H9 (cell line): ENCODE measurements around the gene NUP88. TPM values are rescaled to one million over a fixed set of nuclear protein-coding genes. Genes with fewer than 3 reads are reported as not detected.

Experiments
- DNase-seq: peaks from one replicate; pipeline ENCODE4 v3.0.0-alpha.2; 2017
- H2AFZ ChIP-seq: one replicate; pipeline ENCODE4 v1.6.1; 2013; ENCODE audit warnings: mild to moderate bottlenecking, low read length, control low read depth, moderate library complexity
- H2AK5ac ChIP-seq: 2 replicates; pipeline ENCODE4 v1.6.1; 2013; ENCODE audit warnings: low read length, control low read depth, mixed read lengths; ENCODE audit not compliant: insufficient read length
- H2BK120ac ChIP-seq: one replicate; pipeline ENCODE4 v1.6.1; 2013; ENCODE audit warnings: low read depth, mild to moderate bottlenecking, low read length, control low read depth, inconsistent platforms; ENCODE audit not compliant: poor library complexity, severe bottlenecking
- H2BK12ac ChIP-seq: 2 replicates; pipeline ENCODE4 v1.6.1; 2013; ENCODE audit warnings: low read length, control low read depth, mixed read lengths, low read depth; ENCODE audit not compliant: insufficient read length
- H2BK15ac ChIP-seq: 2 replicates; pipeline ENCODE4 v1.6.1; 2013; ENCODE audit warnings: low read depth, low read length, control low read depth
- H2BK20ac ChIP-seq: one replicate; pipeline ENCODE4 v1.6.1; 2013; ENCODE audit warnings: low read depth, mild to moderate bottlenecking, low read length, control low read depth, inconsistent platforms; ENCODE audit not compliant: poor library complexity, severe bottlenecking
- H2BK5ac ChIP-seq: 2 replicates; pipeline ENCODE4 v1.6.1; 2013; ENCODE audit warnings: low read length, control low read depth, mixed read lengths; ENCODE audit not compliant: insufficient read length
- H3K14ac ChIP-seq: 2 replicates; pipeline ENCODE4 v1.6.1; 2013; ENCODE audit warnings: low read length, control low read depth; ENCODE audit not compliant: insufficient read depth
- H3K18ac ChIP-seq: 2 replicates; pipeline ENCODE4 v1.6.1; 2013; ENCODE audit warnings: low read depth, mild to moderate bottlenecking, mixed read lengths, low read length, control low read depth; ENCODE audit not compliant: insufficient read length
- H3K23ac ChIP-seq: 2 replicates; pipeline ENCODE4 v1.6.1; 2013; ENCODE audit warnings: low read length, control low read depth, mixed read lengths, low read depth; ENCODE audit not compliant: insufficient read length
- H3K23me2 ChIP-seq: 2 replicates; pipeline ENCODE4 v1.6.1; 2013; ENCODE audit warnings: low read depth, mild to moderate bottlenecking, mixed read lengths, low read length, control low read depth; ENCODE audit not compliant: insufficient read length, poor library complexity, severe bottlenecking
- H3K27ac ChIP-seq: 2 replicates; pipeline ENCODE4 v1.5.1; 2013; ENCODE audit warnings: low read length, control low read depth, mixed read lengths, low read depth; ENCODE audit not compliant: insufficient read length
- H3K27me3 ChIP-seq: 2 replicates; pipeline ENCODE4 v1.6.1; 2013; ENCODE audit warnings: low read length, control low read depth, inconsistent platforms; ENCODE audit not compliant: insufficient read depth
- H3K4ac ChIP-seq: 2 replicates; pipeline ENCODE4 v1.6.1; 2013; ENCODE audit warnings: low read depth, mild to moderate bottlenecking, control low read depth, inconsistent platforms, low read length, moderate library complexity
- H3K4me1 ChIP-seq: 2 replicates; pipeline ENCODE4 v1.6.1; 2013; ENCODE audit warnings: low read length, control low read depth, inconsistent platforms; ENCODE audit not compliant: insufficient read depth
- H3K4me2 ChIP-seq: 2 replicates; pipeline ENCODE4 v1.6.1; 2013; ENCODE audit warnings: low read length, control low read depth, mixed read lengths; ENCODE audit not compliant: insufficient read length, insufficient read depth
- H3K56ac ChIP-seq: 2 replicates; pipeline ENCODE4 v1.6.1; 2013; ENCODE audit warnings: low read depth, mild to moderate bottlenecking, mixed read lengths, low read length, control low read depth; ENCODE audit not compliant: insufficient read length
- H3K79me1 ChIP-seq: 2 replicates; pipeline ENCODE4 v1.6.1; 2013; ENCODE audit warnings: low read depth, mild to moderate bottlenecking, moderate library complexity, low read length, control low read depth, inconsistent platforms; ENCODE audit not compliant: insufficient read depth, poor library complexity, severe bottlenecking
- H3K79me2 ChIP-seq: 2 replicates; pipeline ENCODE4 v1.6.1; 2013; ENCODE audit warnings: low read length, control low read depth, inconsistent platforms; ENCODE audit not compliant: insufficient read depth
- H3K9ac ChIP-seq: 2 replicates; pipeline ENCODE4 v1.6.1; 2013; ENCODE audit warnings: low read length, control low read depth, mixed read lengths; ENCODE audit not compliant: insufficient read length; ENCODE audit errors: extremely low read depth
- H3K9me3 ChIP-seq: one replicate; pipeline ENCODE4 v1.6.1; 2013; ENCODE audit warnings: low read depth, low read length, inconsistent platforms; ENCODE audit not compliant: control insufficient read depth
- H3T11ph ChIP-seq: one replicate; pipeline ENCODE4 v1.6.1; 2013; ENCODE audit warnings: mild to moderate bottlenecking, low read length, control low read depth, inconsistent platforms
- H4K20me1 ChIP-seq: one replicate; pipeline ENCODE4 v1.6.1; 2013; ENCODE audit not compliant: control insufficient read depth, insufficient read length, insufficient read depth
- H4K5ac ChIP-seq: 2 replicates; pipeline ENCODE4 v1.6.1; 2013; ENCODE audit warnings: low read depth, mild to moderate bottlenecking, mixed read lengths, low read length, control low read depth; ENCODE audit not compliant: insufficient read length
- H4K8ac ChIP-seq: replicated peaks from 2 replicates; pipeline ENCODE4 v1.6.1; 2013; ENCODE audit warnings: low read length, control low read depth, mixed read lengths, low read depth; ENCODE audit not compliant: insufficient read length
- H4K91ac ChIP-seq: 2 replicates; pipeline ENCODE4 v1.6.1; 2013; ENCODE audit warnings: low read depth, mild to moderate bottlenecking, moderate library complexity, mixed read lengths, low read length, control low read depth; ENCODE audit not compliant: insufficient read length
- H3K27ac Mint-ChIP-seq, 3 experiments: 2 replicates in 2 of 3; 3 replicates in 1 of 3; pipeline ENCODE4 v1.8.0; 2020 to 2021; ENCODE audit warnings: mixed read lengths in 3 of 3, mild to moderate bottlenecking in 1 of 3, moderate library complexity in 1 of 3
- H3K27me3 Mint-ChIP-seq: 2 replicates; pipeline ENCODE4 v1.8.0; 2021; ENCODE audit warnings: low read depth, mild to moderate bottlenecking, moderate library complexity, mixed read lengths
- H3K36me3 Mint-ChIP-seq, 3 experiments: 2 replicates in 2 of 3; 3 replicates in 1 of 3; pipeline ENCODE4 v1.8.0; 2020 to 2021; ENCODE audit warnings: low read depth in 3 of 3, mixed read lengths in 3 of 3; ENCODE audit not compliant: insufficient read depth in 1 of 3
- H3K4me1 Mint-ChIP-seq, 2 experiments: 2 replicates each; pipeline ENCODE4 v1.8.0; 2020; ENCODE audit warnings: mixed read lengths in 2 of 2
- H3K4me3 Mint-ChIP-seq, 2 experiments: 2 replicates in 1 of 2; 3 replicates in 1 of 2; pipeline ENCODE4 v1.8.0; 2020 to 2021; ENCODE audit warnings: mild to moderate bottlenecking in 2 of 2, mixed read lengths in 2 of 2, moderate library complexity in 1 of 2
- H3K9me3 Mint-ChIP-seq, 2 experiments: 2 replicates in 1 of 2; 3 replicates in 1 of 2; pipeline ENCODE4 v1.8.0; 2020; ENCODE audit warnings: mild to moderate bottlenecking in 2 of 2, mixed read lengths in 2 of 2, moderate library complexity in 1 of 2
- CTCF ChIP-seq: fragments of 200-600 bp; sonication (generic); conservative IDR thresholded peaks from 3 replicates; pipeline ENCODE4 v1.8.0; 2021; ENCODE audit warnings: antibody characterized with exemption, mild to moderate bottlenecking
- WGBS: extraction: QIAGEN DNeasy Blood & Tissue Kit; methylation state at CpG from one replicate; pipeline ENCODE4 v1.1.7; 2013; ENCODE audit warnings: missing lambda C conversion rate, low lambda C conversion rate, mixed read lengths; ENCODE audit not compliant: insufficient read length; ENCODE audit errors: extremely low coverage; 5-methylcytosine and 5-hydroxymethylcytosine counted together
- total RNA-seq: library from RNA; stranded (reverse); gene quantifications from 2 replicates; pipeline ENCODE4 v1.2.1, GENCODE V29; 2021

The NUP88 gene
- total RNA-seq, 1 experiment from 2014 or later, result 98.2 TPM

- no peaks in the 10 kb centered on the region for H3K9me3 Mint-ChIP-seq
- Histone ChIP-seq H2BK20ac (no peak overlapping the region), H3K18ac (no peak overlapping the region), H3T11ph (no peak overlapping the region), H2BK120ac (no peak overlapping the region), H3K4me1 (no peaks in the 10 kb centered on the region; the same call in 1 of the 2 replicates), H4K91ac (no peak overlapping the region), H2AK5ac (no peak overlapping the region), H2BK12ac (no peak overlapping the region), H2BK5ac (no peak overlapping the region), H3K79me2 (0 out of 2 replicates have a peak, but pooled peaks cover 1% of the 10 kb centered on the region), H3K4ac (no peak overlapping the region), H3K56ac (no peak overlapping the region), H3K9me3 (no peaks in the 10 kb centered on the region), H2BK15ac (no peak overlapping the region), H3K79me1 (peaks cover 5% of the 10 kb centered on the region), H2AFZ (no peak overlapping the region), H3K23me2 (no peaks in the 10 kb centered on the region), H3K27me3 (no peaks in the 10 kb centered on the region), H3K4me2 (no peak overlapping the region), H3K9ac (no peak overlapping the region), H4K8ac (no peak overlapping the region), H3K27ac (no peak overlapping the region), H4K5ac (no peak overlapping the region), H4K20me1 (no peaks in the 10 kb centered on the region), H3K23ac (no peak overlapping the region), H3K14ac (no peak overlapping the region)
- no peak for TF ChIP-seq CTCF
- no CpG with 5 or more reads among the region's 4 CpGs for WGBS
- no peak overlapping the region; a peak in 1 of 7 replicates for H3K27ac Mint-ChIP-seq
- no peaks in the 10 kb centered on the region for H3K27me3 Mint-ChIP-seq
- no peaks in the 10 kb centered on the region for H3K4me1 Mint-ChIP-seq
- no peak for DNase-seq
- peaks cover 19 to 46% (median 29%) of the 10 kb centered on the region in 3 experiments; a peak in 6 of 7 replicates for H3K36me3 Mint-ChIP-seq
- H3K4me3 Mint-ChIP-seq, result no peak overlapping the region
Observed at GRCh38 chr17:5405400-5405799, 14.1 kb downstream of the NUP88 start.
